Inflammatory macrophage treated with lipopolysaccharide for 4 hours (primary cell): ENCODE measurements around the gene TSSK3.
"Not testable (repeated sequence)": the region's sequence is repeated elsewhere in the genome, so short reads cannot be mapped to it uniquely, and the experiment has no call there.

Experiments
- DNase-seq: peaks from one replicate; pipeline ENCODE4 v3.0.0-alpha.2; 2020

The TSSK3 gene

GRCh38 chr1:32339363-32339978, 22.9 kb upstream of the TSSK3 start:
- peak; percentile 98 for DNase-seq

GRCh38 chr1:32341186-32341757, 21.1 kb upstream of the TSSK3 start:
- DNase-seq = no peak

GRCh38 chr1:32341971-32342370, 20.4 kb upstream of the TSSK3 start:
- peak; percentile 37 for DNase-seq

- DNase-seq = no peak
Measured at GRCh38 chr1:32342704-32343103, 19.6 kb upstream of the TSSK3 start.

- DNase-seq = no peak
Measured at GRCh38 chr1:32345289-32345827, 17.0 kb upstream of the TSSK3 start.

- no peak for DNase-seq
Measured at GRCh38 chr1:32346532-32347157, 15.7 kb upstream of the TSSK3 start.

GRCh38 chr1:32349211-32349708, 13.1 kb upstream of the TSSK3 start:
- peak; percentile 62 for DNase-seq

GRCh38 chr1:32350785-32351398, 11.4 kb upstream of the TSSK3 start:
- peak; percentile 56 for DNase-seq

GRCh38 chr1:32351399-32352238, 10.7 kb upstream of the TSSK3 start:
- peak; percentile 70 for DNase-seq

GRCh38 chr1:32352239-32352745, 10.0 kb upstream of the TSSK3 start:
- DNase-seq = no peak

GRCh38 chr1:32352831-32353383, 9.4 kb upstream of the TSSK3 start:
- no peak for DNase-seq

GRCh38 chr1:32353431-32353830, 8.9 kb upstream of the TSSK3 start:
- no peak for DNase-seq

- DNase-seq = no peak
Measured at GRCh38 chr1:32353886-32354570, 8.3 kb upstream of the TSSK3 start.

GRCh38 chr1:32355778-32356177, 6.6 kb upstream of the TSSK3 start:
- DNase-seq = not testable (repeated sequence)

GRCh38 chr1:32356478-32356877, 5.9 kb upstream of the TSSK3 start:
- DNase-seq = no peak

- no peak for DNase-seq
Measured at GRCh38 chr1:32357614-32358013, 4.7 kb upstream of the TSSK3 start.

- no peak for DNase-seq
Measured at GRCh38 chr1:32358435-32358834, 3.9 kb upstream of the TSSK3 start.

GRCh38 chr1:32361308-32361673, 1.0 kb upstream of the TSSK3 start:
- no peak for DNase-seq

GRCh38 chr1:32361674-32362473, 465 bp upstream of the TSSK3 start:
- peak; percentile 18 for DNase-seq

GRCh38 chr1:32363713-32364112, 1.4 kb downstream of the TSSK3 start:
- no peak for DNase-seq

GRCh38 chr1:32364836-32365235, 2.5 kb downstream of the TSSK3 start:
- no peak for DNase-seq
